Activated CD4-positive, CD25-positive, alpha-beta regulatory T cell treated with anti-CD3 and anti-CD28 coated beads, Interleukin-2, amount 50 U/mL, for 72 hours (primary cell): ENCODE results near the gene FSHR.

Experiments
- DNase-seq: peaks from one replicate; pipeline ENCODE4 v3.0.0; 2021

Gene FSHR

DNA sequence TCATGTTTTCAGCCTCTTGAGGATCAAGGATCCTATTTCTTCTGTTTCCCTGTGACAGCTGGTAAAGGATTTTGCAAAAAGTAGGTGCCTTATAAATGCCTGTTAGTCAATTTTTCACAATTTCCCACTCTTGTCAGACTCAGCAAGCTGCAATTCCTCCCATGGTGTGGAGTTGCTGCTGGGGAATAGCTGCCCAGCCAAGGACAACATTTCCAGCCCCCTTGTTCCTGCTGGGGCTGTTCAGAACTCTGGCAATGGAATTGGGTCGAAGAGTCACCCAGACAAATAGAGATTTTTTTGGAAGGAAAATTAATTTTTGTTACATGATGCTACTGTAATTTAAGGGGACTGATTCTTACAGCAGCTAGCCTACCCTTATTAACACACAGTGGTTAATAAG is 43.7 kb downstream of the FSHR start:
- no peak for DNase-seq

DNA sequence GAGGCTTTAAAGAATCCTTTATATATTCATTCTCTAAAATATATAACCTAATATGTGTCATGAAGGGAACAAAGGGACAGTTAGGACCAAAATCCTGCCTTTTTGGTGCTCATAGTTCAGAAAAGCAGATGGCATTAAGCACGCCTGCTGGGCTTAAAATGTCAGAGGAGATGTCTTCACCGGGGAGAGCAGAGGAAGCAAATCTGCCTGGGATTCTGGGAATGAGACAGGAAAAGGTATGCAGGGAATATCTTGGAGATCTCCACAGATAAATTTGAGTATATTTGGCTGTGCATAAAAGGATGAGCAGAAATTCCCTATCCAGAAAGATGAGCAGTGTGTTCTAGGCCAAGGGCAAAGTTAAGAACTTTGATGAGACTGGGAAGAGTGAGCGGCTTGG is 45.5 kb downstream of the FSHR start:
- DNase-seq = no peak

DNA sequence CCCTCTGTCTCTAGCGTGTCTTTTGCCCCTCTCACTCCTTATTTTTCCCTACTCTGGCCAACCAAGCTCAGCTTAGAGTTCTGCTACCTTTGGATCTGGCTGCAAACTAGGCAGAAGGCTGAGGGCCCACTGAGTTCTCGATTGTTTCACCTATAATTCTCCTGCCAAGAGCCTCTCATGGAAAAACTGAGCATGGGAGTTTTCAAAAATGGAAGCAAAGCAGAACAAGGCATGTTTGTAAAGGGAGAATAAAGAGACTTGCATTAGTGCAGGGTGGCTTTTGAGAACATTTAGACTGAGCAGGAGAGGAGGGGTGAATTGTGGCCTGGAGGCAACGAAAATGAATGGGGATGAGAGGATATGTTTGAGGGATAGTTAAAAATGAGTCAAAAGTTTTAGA is 45.9 kb downstream of the FSHR start:
- no peak for DNase-seq

DNA sequence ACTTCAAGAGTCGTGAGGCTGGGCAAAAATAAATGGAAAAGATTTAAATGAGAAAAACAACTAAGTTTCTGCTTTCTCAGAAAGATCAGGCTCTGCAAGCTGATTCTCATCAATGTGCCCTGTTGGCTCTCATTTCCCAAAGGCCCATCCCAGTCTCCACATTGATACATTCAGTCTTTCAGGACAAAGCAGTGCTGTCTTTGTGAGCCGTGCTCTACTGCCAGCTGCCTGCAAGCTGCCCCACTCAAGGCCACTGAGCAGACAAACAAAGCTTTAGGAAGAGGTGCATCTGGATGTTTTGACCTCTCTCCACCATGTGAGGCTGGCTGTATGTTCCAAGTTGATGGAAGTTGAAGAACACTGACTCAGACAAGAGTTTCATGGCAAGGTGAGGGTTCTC is 48.8 kb downstream of the FSHR start:
- no peak for DNase-seq

DNA sequence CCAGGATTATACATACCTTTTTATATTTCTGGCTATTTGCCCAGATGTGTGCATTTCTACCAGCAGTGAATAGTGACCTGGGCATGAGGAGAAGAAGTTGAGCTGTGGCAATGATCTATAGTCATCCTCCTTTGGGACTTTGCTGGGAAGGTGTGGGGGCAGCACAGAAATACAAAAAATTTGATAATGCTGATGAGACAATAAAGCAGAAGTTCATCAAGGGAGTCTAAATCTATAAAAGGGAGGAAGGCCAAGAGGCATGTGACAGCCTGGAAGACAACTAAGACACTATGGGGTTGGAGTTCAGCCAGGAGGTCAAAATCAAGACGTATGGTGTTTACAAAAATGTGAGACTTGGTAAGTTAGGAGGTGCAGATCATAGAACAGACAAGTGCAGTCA is 52.2 kb downstream of the FSHR start:
- DNase-seq = no peak

DNA sequence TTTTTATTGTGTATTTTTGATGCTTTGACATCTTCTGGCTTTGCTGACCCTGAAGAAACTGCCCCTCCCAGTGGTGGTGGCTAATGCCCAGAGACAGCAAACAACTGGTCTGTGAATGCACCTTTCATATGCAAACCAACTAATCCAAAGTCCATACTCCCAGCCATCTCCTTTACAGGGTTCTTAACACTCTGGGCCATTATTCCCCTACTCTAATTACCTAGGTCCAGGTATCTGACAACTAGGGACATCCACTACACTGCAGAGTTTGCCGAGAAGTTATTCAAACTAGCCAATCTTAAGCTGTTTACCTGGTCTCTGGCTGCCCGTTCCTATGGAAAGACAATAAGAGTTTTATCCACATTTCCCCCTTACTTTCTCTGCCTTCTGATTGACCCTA is 73.6 kb downstream of the FSHR start:
- no peak for DNase-seq

DNA sequence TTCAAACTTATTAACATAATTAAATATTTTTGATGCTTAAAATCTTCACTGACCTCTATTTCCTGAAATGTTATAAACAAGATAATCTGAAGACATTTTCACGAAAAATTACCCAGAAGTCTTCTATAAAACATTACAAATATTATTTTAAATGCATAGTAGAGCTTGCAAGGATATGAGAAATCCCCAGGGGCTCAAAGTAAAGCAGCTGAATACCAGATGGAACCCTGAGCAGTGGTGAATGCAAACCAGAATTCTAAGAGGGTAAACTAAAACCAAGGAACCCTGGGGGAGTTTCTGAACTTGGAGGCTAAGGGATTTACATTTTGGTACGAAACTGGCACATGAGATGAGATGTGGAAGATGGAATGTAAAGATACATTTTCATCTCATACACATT is 83.6 kb downstream of the FSHR start:
- DNase-seq = no peak

DNA sequence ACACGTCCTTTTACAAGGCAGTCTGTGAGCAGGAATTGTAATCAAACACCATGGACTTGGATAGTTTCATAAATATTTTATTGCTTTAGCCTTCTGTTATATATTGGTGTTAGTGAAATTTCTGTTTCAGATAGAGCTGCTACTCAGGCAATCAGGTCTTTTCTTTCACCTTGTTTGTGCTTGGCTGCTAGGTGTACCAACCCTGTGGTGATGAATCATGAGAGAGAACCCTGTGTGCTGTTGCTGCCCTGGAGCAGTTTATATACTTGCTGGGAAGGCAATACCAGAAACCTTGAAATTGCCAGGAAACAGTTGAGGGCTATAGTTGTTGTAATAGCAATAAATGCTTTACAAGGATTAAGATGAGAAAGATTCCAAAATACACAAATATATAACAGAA is 84.5 kb downstream of the FSHR start:
- no peak for DNase-seq

DNA sequence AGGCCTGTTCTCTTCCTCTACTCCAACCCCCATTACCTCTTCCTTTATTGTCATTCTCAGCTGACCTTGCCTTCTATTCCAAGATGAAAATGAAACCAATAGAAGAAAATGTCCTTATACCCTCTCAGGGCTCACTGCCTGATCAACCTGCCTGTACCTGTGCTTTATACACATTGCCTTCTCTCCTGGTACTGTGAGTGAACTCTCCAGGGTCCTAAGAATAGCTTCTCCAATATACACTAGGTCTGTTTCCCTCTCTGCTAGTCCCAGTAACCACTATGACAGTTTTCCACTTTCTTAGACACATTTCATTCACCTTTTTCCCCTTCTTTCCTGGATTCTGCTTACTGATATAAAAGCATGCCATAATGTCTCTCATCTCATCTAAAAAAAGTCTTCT is 85.7 kb downstream of the FSHR start:
- no peak for DNase-seq

DNA sequence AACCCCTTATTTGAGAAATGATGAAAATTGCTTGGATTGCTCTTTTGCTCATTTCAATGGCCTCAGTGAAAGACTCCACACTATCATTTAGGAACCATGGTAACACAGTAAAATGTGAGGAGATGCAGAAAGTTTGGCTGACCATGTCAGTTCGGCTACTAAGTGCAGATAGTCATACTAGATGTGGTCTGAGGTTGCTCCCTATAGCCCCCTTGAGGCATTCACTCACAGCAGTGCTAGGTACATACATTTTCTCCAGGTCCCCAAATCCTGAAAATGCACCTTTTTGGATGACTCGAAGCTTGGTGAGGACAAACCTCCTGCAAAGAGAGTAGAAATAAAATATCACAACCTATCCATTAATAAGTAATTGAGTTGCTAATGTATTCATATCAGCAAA is 86.3 kb downstream of the FSHR start:
- no peak for DNase-seq

DNA sequence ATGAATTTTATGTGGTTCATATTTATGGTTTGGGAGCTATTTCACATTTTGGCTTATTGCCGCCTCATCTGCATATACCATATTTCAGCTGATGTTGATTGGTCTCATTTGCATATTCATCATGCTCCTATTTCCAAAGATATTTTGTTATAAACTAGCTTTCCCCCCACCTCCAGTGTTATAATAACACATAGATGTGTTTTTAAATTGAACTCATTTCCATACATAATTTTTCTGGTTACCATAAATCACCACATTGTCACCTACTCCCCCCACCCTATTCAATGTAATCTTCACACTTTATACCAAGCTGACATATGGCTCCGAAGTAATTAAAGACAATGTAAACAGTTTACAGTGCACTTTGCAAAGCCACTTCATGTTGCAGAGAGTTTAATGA is 101.2 kb downstream of the FSHR start:
- DNase-seq = no peak

DNA sequence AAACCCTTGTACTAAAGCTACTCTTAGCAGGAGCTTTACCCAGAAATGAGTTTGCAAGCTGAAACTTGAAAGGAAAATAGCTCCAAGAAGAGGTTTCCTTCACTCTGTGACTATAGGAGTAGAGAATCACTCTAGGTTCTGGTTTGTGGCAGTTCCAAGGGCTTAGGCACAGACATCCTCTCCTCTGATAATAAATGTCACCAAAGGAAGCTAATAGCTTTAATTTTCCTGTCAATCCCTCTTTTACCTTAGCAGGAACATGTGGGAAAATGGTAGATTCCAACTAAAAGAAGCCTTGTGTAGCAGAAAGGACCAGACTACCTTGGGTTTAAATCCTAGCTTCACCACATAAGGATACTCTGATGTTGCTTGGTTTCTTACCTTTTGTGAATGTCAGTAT is 104.0 kb downstream of the FSHR start:
- DNase-seq = no peak

DNA sequence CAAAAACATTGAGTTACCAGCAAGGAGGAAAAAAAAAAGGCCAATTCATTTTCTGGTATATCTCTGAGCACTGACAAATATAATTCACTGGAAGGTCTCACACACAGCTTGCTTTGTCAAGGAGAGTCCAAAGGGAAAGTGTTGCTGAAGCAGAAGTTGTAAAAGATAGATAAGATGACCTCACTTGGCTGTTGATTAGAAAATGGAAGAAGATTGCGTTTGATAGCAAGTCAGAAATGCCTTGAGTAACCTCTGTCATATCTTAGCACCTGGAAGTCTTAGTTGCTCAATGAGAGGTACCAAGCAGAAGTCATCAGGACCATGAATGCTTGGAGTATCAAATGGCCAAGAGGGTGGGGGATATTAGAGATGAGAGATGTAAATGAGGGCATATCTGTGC is 105.2 kb downstream of the FSHR start:
- no peak for DNase-seq

DNA sequence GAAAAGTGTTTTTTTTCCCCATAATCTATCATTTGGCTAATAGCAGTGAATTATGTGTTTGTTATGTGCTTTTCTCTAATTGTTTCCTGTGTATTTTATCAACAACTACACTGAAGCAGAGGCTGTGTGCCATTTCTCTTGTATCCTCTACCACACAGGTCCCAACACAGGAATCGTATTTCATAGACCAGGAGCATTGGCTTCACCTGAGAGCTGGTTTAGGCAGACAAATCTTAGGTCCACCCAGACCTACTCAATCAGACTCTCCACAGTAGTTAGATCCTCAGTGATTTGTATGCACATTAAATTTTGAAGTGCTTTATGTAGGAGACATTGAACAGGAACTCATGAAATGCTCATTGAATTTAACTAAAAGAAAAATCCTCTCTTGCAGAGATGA is 109.2 kb downstream of the FSHR start:
- no peak for DNase-seq

DNA sequence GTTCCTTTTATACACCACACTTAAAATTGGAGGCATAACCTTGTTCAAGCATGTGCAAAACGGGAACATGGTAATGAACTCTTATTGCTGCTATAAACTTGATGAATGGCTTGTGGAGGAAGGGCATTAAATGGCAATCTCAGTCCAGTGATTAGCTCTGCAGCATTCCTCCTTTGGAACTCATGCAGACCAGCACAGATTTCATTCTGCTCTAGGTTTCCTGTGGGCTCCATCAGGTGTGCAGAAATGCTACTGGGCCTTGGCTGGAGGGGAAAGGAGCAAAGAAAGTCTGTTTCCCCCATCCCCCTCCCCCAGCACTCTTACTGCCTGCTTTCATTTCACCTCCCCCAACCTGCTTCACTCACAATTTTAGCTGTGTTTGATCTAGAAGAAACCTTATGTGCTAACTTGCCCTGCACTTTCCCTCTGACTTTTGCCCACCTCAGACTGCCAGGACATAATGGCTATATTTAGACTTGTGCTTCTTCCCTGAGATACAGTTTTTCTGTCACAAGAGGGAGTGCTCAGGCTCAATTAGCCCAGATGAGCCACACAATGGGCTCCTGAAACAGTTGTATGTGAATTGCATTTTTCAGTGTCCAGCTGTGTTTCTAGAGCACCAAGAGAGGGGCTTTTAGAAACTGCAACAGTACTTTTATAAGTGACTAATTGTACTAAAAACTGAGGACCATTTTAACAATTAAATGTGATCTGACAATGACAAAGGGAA is 109.8 kb downstream of the FSHR start:
- DNase-seq = no peak

DNA sequence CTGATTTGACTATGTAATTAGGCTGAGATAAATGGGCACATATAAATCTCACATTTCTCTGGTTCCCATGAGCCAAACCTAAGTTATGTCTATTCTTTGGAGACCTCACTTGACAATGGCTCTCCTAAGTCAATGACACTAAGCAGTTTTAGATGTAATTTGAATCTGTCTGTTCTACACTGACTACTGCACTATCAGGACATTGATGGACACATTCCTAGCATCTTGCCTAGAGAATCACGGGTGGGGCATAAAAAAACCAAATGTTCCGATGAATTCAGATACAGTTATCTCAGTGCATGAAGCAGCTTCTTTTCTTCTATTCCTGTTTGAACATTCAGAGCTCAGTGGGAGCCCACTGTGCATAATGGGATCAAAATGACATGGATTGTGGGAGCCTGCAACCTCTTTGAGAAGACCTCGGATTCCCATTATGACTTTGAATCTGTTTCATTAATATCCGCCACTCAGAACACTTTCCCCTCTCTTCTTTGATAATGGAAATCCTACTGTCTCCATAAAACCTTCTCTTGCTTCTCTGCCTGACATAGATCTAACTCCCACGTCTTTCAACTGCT is 110.8 kb downstream of the FSHR start:
- no peak for DNase-seq

DNA sequence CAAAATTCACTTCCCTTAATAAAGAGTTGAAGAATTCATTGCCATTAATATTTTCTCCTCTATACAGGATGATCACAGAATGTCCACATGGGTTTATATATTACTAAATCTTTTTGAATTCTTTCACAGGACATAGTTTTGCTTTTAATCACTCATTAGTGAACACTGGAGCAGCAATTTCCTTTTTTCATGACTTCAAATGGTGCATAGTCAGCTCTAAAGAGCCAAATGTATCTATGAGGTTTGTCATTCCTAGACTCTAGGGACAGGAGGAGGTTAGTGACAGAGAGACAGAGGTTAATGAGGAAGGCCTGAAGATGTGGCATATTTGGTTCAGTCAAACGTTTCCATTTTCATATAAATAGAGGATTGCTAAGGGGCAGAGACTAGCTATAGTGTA is 111.8 kb downstream of the FSHR start:
- DNase-seq = no peak

DNA sequence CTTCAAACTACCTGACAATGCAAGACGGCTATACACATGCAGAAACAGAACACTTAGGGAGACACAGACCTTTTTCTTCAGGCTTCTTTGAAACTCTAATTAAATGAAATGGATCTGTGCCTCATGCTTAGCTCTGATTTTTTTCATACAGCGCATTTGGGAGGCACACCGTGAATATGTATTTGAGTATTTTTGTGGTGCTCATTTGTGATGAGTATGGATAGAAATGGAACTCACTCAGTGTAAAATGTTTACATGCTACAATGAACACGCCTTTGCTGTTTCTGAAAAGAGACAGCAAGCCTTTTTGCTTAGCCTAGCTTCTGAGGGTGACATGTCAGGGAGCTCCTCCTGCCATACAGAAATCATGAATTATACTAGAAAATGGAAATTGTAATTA is 113.3 kb downstream of the FSHR start:
- DNase-seq = no peak

DNA sequence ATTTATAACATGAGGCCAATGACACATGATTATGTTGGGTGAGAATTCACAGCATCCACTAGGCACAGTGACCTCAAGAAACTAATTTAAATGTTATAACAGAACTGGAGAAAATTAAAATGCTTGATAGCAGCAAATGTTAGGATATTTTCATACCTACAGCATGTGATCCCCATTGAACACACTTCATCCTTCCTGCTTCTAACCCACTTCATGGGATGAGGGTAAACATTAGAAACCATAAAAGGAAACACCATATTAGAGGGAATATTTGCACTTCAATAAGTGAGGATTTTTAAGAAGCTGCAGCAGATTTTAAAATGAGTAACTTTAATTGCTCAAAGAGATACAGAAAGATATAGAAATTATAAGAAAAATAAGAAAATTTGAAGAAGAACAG is 117.1 kb downstream of the FSHR start:
- DNase-seq = no peak

DNA sequence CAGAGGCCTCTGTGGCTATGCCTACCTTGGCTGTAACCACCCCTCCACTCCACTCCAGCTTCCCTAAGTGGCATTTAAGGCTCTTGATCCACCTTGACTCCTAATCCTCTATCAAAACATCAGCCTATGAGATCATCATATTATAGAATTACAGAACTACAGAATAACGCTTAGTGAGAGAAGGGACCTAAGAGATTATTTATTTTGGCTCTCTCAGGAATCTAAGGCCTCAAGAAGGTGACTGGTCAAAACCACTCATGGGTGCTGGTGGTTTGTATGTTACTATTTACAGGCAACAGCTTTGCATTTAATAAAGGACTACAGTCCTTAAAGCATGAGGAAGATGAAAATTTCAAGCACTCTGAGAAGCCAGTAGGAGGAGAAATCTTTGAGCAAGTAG is 118.8 kb downstream of the FSHR start:
- no peak for DNase-seq

DNA sequence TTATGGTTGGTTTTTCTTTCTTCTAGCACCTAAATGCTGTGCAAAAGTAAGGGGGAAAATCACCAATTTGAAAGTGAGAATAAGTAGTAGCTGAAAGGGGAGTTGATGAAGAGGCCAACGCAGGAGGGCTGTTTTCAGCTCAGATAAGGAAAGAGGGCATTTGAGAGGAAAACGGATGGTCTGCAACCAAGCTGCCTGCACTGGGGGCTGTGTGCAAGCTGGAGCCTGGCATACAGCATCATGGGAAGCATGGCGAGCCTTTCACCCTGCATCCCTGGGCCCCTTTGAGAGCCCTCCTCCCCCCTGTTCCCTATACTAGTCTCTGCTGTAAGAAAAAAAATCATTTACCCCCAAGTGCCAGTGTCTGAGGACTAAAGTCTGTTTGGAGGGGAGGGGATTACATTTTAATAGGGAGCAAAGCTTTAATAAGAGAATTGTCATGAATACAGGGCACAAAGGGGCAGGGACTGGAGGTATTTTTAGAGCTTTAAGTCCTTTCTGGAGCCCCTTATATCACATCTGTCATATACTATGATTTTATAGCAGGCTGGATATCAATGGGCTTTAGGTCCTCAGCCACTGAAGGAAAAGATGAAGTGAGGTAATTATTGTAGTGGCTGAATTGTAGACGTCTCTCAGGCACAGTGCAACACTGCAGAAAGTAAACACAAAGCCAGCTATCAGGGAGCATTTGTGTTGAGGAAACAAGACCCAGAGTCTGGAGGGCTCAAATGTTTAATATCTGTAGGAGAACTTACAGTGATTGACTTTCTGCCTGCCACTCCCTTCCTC is 120.7 kb downstream of the FSHR start:
- DNase-seq = no peak

DNA sequence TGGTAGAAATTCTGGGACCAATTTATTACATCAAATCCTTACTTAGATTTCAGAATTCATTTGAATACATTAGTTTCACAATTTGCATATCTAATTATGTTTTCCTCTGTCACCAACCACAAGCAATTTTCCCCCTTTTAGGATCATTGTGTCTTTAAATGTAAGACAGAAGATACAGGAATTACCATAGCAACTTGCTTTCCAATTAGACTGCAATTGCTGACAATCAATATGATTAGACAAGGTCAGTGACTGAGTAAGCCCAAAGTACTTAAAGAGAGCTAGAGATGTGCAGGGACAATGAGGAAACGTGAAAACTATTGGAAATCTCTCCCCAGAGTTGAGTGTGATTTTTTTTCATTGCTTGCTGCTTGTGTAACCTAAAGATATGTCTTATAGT is 121.4 kb downstream of the FSHR start:
- no peak for DNase-seq

DNA sequence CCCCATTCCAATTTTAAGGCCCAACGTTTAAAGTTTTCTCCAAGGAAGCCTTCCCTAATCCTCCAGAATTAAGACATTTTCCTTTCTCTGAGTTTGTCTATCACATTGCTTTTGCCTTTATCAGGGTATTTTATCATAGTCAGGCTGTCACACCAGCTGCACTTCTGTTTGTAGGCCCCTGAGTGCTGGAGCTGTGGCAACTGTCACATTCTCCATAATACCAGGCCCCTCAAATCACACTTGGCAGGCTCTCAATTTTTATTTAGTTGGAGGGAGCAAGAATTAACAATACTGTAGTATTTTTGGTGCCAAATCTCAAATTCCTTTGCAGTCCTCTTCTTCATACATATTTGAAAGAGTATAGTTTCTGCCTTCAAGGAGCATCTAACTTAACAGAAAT is 122.2 kb downstream of the FSHR start:
- DNase-seq = no peak

DNA sequence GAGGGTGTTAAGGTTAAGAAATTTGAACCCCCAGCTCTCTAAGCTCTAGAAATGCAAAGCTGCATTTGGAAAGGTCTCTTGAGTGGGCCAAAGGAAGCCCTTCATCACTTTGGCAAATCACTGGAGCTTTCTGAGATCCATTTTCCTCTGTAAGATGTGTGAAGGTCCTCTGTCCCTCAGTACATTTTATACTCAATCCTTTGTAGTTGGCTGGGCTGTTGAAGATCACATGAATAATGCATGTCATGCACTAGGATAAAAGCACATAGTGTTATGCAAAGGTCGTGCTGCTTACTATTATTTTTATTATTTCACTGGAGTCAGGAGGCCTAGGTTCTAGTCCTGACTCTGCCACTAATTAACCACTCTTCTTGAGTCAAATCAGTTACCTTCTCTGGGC is 124.9 kb downstream of the FSHR start:
- DNase-seq = no peak

DNA sequence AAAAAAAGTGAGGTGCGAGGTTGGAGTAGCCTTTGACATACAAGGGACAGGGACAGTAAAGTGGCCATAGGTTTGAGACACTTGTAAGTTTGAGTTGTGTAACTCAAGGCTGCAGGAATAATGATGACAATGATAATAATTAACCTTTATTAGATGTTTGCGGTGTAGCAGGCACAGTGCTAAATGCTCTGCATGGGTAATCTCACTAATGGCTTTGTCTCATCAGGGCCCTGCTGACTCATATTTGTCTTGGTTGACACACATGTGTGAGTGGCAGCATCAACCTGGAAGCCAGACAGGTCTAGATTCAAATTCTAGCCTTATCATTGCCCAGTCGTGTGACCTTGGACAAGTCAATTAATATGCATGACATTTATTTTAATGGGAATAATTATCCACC is 126.2 kb downstream of the FSHR start:
- DNase-seq = no peak
